ENCODE measurements around the gene MUC4. TPM values are rescaled to one million over a fixed set of nuclear protein-coding genes. Genes with fewer than 3 reads are reported as not detected.
"Not testable (repeated sequence)": the region's sequence is repeated elsewhere in the genome, so short reads cannot be mapped to it uniquely, and the experiment has no call there.

MUC4 gene
- total RNA-seq, 2 donors from 2014 or later = 150 to 203 TPM

DNA sequence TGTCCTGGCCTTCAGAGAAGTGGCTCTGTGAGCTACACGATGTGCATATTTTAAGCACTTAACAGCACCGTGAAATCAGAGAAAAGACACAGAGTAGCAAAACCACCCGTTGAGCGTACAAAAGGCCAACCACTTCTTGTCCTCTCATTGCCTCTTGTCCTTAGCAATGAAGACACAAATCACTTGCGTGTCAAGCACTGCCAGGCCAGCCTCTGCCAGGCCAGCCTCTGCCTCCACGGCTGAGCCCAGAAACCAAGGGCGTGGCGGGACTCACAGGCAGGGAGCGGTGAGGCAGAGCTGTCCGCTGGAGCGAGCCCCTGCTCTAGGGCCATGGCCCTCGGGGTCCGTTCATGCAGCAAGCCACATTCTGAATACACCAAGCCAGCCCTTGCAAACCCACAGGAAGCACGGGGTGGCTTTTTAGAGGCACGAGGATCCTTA lies 4.0 kb downstream of the MUC4 start:
- Histone ChIP-seq H3K9me3 (no peaks in the 10 kb centered on the region), H3K4me1 (peaks cover 19% of the 10 kb centered on the region), H3K4me3 (no peak overlapping the region), H3K9ac (ENCODE audit: low read depth in 2 of 2, low read length in 2 of 2) (peak overlapping the region in 1 of 2 donors; percentile 97), H3K27ac (peak overlapping the region; percentile 76), H3K27me3 (no peaks in the 10 kb centered on the region), H3K36me3 (no peaks in the 10 kb centered on the region)
- TF ChIP-seq, protein P1, sequence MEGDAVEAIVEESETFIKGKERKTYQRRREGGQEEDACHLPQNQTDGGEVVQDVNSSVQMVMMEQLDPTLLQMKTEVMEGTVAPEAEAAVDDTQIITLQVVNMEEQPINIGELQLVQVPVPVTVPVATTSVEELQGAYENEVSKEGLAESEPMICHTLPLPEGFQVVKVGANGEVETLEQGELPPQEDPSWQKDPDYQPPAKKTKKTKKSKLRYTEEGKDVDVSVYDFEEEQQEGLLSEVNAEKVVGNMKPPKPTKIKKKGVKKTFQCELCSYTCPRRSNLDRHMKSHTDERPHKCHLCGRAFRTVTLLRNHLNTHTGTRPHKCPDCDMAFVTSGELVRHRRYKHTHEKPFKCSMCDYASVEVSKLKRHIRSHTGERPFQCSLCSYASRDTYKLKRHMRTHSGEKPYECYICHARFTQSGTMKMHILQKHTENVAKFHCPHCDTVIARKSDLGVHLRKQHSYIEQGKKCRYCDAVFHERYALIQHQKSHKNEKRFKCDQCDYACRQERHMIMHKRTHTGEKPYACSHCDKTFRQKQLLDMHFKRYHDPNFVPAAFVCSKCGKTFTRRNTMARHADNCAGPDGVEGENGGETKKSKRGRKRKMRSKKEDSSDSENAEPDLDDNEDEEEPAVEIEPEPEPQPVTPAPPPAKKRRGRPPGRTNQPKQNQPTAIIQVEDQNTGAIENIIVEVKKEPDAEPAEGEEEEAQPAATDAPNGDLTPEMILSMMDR (IDR thresholded peaks at IDR 0.05) = no peak
- intact Hi-C loops (cut with DNase I) = no loop called here
- peak; percentile 52 for DNase-seq

DNA sequence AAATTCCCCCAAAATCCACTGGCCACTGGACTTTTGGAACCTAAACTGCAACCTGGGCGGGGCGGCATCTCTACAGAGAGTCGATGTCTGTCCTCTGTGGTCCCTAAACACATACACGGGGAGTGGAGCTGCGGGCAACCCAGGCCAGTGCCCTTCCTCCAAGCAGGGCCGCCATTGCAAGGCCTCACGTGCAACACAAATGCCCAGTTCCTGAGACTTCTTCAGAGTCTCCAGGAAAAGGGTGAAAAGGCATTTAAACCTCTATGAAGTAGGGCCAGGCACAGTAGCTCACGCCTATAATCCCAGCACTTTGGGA lies 4.9 kb downstream of the MUC4 start:
- peak overlapping the region in 1 of 2 donors; percentile 26 for H3K9ac ChIP-seq (ENCODE audit: low read depth in 2 of 2, low read length in 2 of 2)
- TF ChIP-seq, protein P1 (IDR thresholded peaks at IDR 0.05) = no peak
- intact Hi-C loops (cut with DNase I) = no loop called here
- no peak overlapping the region for H3K4me3 ChIP-seq
- DNase-seq = peak; percentile 32
- H3K27me3 ChIP-seq = no peaks in the 10 kb centered on the region
- H3K27ac ChIP-seq = peak overlapping the region; percentile 76
- H3K9me3 ChIP-seq = no peaks in the 10 kb centered on the region
- H3K36me3 ChIP-seq = no peaks in the 10 kb centered on the region
- peaks cover 24% of the 10 kb centered on the region for H3K4me1 ChIP-seq

DNA sequence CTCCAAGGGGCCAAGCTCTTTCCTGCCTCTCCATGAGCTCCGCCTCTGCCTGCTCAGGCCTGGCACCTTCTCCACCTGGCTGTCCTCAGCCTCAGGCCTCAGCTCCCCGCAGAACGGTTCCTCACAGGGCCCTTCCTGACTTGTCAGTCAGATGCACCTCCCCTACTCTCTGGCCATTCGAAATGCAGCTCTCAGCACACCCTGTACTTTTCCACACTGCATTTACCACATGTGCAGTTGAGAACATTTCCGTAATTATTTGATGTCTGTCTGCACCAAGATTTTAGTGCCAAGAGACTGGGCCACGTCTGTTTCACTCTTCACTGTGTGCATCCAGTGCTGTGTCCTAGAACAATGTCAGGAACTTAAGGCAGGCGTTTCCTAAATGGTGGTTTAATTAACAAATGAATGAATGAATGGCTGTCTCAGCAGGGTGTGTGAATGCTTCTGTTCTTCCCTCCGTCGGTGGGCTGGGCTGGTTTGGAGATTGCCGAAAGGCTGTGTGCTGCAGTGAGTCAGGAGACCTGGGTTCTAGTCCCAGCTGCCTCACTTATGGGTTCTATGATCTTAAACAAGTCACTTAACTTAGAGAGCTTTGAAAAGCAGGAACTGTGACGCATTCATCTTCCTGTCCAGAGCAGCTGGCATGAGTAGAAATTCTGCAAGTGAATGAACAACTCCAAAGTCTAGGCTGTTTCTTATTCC lies 5.4 kb downstream of the MUC4 start:
- no peaks in the 10 kb centered on the region for H3K36me3 ChIP-seq
- H3K9ac ChIP-seq (ENCODE audit: low read depth in 2 of 2, low read length in 2 of 2) = peak overlapping the region in 1 of 2 donors; percentile 26
- TF ChIP-seq, protein P1 (IDR thresholded peaks at IDR 0.05) = no peak
- intact Hi-C loops (cut with DNase I) = no loop called here
- H3K4me1 ChIP-seq = peaks cover 24% of the 10 kb centered on the region
- H3K9me3 ChIP-seq = no peaks in the 10 kb centered on the region
- peak; percentile 29 for DNase-seq
- peak overlapping the region; percentile 76 for H3K27ac ChIP-seq
- H3K4me3 ChIP-seq = no peak overlapping the region
- no peaks in the 10 kb centered on the region for H3K27me3 ChIP-seq

DNA sequence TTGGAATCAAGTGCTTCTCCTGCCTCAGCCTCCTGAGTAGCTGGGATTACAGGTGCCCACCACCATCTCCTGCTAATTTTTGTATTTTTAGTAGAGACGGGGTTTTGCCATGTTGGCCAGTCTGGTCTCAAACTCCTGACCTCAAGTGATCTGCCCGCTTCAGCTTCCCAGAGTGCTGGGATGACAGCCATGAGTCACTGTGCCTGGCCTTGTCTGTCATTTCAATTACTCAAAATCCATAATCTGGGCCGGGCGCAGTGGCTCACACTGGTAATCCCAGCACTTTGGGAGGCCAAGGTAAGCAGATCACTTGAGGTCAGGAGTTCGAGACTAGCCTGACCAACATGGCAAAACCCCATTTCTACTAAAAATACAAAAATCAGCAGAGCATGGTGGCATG lies 6.1 kb downstream of the MUC4 start:
- intact Hi-C loops (cut with DNase I); H3K36me3 ChIP-seq; H3K4me3 ChIP-seq; DNase-seq; H3K27me3 ChIP-seq; H3K9me3 ChIP-seq: not testable (repeated sequence)
- H3K4me1 ChIP-seq = peaks cover 24% of the 10 kb centered on the region
- peak overlapping the region; percentile 16 to 90 for H3K9ac ChIP-seq (ENCODE audit: low read depth in 2 of 2, low read length in 2 of 2)
- peak overlapping the region; percentile 76 for H3K27ac ChIP-seq

DNA sequence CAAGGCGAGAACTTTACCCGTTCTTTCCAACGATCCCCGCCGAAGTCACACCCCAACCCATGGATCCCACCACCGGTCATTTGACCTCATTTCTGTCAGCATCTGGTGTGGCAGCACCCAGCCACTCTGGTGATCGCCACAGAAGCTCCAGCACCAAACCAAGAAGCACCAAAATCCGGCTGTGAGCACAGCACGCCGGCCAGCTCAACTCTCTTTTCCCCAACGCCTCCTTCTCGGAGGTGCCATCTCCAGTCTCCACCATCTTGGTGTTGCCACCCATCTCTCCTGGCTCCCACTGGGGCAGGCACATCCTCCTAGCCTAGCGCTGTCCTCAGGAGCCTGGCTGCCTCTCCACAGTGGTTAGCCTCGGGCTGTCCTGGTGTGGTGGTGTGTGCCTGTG lies 6.5 kb downstream of the MUC4 start:
- peak overlapping the region; percentile 76 for H3K27ac ChIP-seq

More for the DNA sequence above, 6.5 kb downstream of the MUC4 start:
- no peaks in the 10 kb centered on the region for H3K36me3 ChIP-seq
- H3K9me3 ChIP-seq = no peaks in the 10 kb centered on the region
- peak overlapping the region; percentile 16 to 90 for H3K9ac ChIP-seq (ENCODE audit: low read depth in 2 of 2, low read length in 2 of 2)
- TF ChIP-seq, protein P1 (IDR thresholded peaks at IDR 0.05) = no peak
- peak; percentile 22 for DNase-seq
- no peaks in the 10 kb centered on the region for H3K27me3 ChIP-seq
- peaks cover 24% of the 10 kb centered on the region for H3K4me1 ChIP-seq
- intact Hi-C loops (cut with DNase I) = no loop called here
- H3K4me3 ChIP-seq = no peak overlapping the region
